GM13977 (cell line): ENCODE data around the gene GIMAP6.

ENCODE experiments used
- DNase-seq: peaks from one replicate; pipeline ENCODE4 v3.0.0; 2012; ENCODE audit warnings: low spot score
- CTCF ChIP-seq: IDR thresholded peaks from 2 replicates; pipeline ENCODE4 v1.5.1; 2012; ENCODE audit warnings: mild to moderate bottlenecking, control low read depth; ENCODE audit not compliant: insufficient read depth; ENCODE audit errors: extremely low read depth, missing control alignments
- in situ Hi-C: fragments of 300-500 bp; cut with MboI; formaldehyde crosslinking; loops from one replicate; pipeline ENCODE4 v1.12.0; 2022; ENCODE audit warnings: low sequenced_read_pairs, low pct_unique_long_range_greater_than_20kb, mixed read lengths, inconsistent platforms; ENCODE audit not compliant: unreplicated experiment

Gene GIMAP6

GRCh38 chr7:150656047-150656446 is 23.9 kb upstream of the GIMAP6 start:
- in situ Hi-C loops = no loop called here
- TF ChIP-seq CTCF = no peak
- no peak for DNase-seq

GRCh38 chr7:150654692-150655091 is 22.5 kb upstream of the GIMAP6 start:
- TF ChIP-seq CTCF = no peak
- in situ Hi-C loops = no loop called here

DNA sequence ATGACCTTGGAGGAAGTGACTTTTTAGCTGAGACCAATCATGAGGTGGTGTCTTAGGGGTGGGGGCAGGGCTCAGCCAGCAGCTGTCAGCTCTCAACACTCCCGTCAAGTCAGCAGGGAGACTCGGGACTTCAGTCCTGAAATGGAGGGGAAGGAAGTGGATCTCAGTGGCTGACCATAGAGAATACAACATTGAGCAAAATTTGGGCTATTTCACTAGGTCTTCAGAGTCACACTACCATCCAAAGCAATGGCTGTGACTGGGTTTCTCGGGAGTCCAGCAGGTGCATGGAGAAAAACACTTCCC is 16.8 kb upstream of the GIMAP6 start:
- TF ChIP-seq CTCF = no peak
- no peak for DNase-seq
- in situ Hi-C loops = no loop called here

More at GRCh38 chr7:150654692-150655091, 22.5 kb upstream of the GIMAP6 start:
- DNase-seq = no peak

- in situ Hi-C loops = no loop called here
- no peak for TF ChIP-seq CTCF
- no peak for DNase-seq
These were observed 16.3 kb upstream of the GIMAP6 start for GRCh38 chr7:150648353-150649079.

DNA sequence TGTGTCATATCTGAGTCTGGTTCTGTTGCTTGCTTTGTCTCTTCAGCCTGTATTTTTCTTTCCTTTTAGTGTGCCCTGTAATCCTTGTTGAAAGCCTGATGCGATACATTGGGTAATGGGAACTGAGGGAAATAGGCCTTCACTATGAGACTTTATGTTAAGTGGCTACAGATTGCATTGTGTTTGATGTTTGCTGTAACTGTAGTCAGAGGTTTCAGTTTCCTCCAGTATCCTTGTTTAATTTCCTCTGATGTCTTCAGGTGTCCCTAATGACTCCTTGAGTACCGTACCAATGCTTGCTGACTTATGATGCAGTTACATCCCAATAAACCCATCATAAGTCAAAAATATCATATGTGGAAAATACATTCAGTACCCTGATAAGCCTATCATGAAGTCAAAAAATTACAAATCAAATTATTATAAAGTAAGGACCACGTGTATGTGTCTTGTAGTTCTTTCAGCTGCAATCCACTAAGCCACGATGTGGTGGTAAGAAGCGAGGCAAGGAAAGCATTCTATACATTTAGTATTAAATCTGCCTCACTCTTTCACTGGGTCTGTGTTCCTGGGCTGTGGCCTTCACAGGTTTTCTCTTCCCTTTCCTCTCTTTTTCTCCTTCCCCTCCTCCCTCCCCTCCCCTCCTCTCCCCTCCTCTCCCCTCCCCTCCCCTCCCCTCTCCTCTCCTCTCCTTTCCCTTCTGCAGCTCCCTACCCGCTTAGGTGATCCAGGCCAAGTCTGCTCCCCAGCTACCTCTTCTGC is 13.3 kb upstream of the GIMAP6 start:
- no peak for DNase-seq
- no peak for TF ChIP-seq CTCF
- in situ Hi-C loops = no loop called here

GRCh38 chr7:150642926-150643325 is 10.7 kb upstream of the GIMAP6 start:
- DNase-seq = no peak
- no peak for TF ChIP-seq CTCF

More at GRCh38 chr7:150642926-150643325, 10.7 kb upstream of the GIMAP6 start:
- in situ Hi-C loops = no loop called here
